ENCODE results near the gene ZFHX3. TPM values are rescaled to one million over a fixed set of nuclear protein-coding genes. Genes with fewer than 3 reads are reported as not detected.

Gene ZFHX3
- total and polyA plus RNA-seq, 4 donors, result 2.6 to 32.7 (median 14.7) TPM

DNA sequence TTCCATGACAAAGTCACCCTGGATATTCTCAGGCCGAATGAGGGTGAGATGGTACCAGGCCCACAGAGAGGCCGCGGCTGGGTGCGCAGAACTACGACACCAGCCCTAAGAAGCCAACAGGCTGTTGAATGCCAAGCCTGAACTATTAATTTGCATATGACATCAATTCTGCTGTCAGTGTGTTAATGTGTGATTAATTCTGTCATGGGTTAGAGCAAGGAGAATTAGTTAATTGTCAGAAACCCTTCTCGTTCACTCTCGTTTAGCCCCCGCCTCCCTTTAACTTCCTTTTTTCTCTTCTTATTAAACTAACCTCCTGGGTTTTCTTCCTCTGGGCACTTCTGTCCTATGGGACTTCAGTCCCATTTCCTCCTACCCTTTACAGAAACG is 123.4 kb downstream of the ZFHX3 start:
- Histone ChIP-seq H3K4me1 (ENCODE audit: control insufficient read depth in 5 of 5, insufficient read depth in 5 of 5, low read length in 5 of 5) (peaks cover 0 to 48% (median 20%) of the 10 kb centered on the region in 5 donors), H3K4me3 (no peak overlapping the region), H3K27ac (ENCODE audit: low read depth in 1 of 2, low read length in 1 of 2) (no peak overlapping the region), H3K27me3 (ENCODE audit: control insufficient read depth in 3 of 3, insufficient read depth in 3 of 3, low read length in 2 of 3) (no peaks in the 10 kb centered on the region), H3K9ac (ENCODE audit: insufficient read depth in 1 of 2, low read length in 2 of 2) (no peak overlapping the region), H3K9me3 (ENCODE audit: control insufficient read depth in 4 of 4, insufficient read depth in 3 of 4, low read length in 3 of 4) (no peaks in the 10 kb centered on the region), H3K36me3 (ENCODE audit: control insufficient read depth in 4 of 4, insufficient read depth in 4 of 4, low read length in 4 of 4) (no peaks in the 10 kb centered on the region)
- 68 to 91% methylated on average over 9 of the region's 9 CpGs for WGBS, 2 donors
- ATAC-seq (ENCODE audit: insufficient read depth, low FRiP score) (no peak), DNase-seq (no peak)
- TF ChIP-seq, protein P1, sequence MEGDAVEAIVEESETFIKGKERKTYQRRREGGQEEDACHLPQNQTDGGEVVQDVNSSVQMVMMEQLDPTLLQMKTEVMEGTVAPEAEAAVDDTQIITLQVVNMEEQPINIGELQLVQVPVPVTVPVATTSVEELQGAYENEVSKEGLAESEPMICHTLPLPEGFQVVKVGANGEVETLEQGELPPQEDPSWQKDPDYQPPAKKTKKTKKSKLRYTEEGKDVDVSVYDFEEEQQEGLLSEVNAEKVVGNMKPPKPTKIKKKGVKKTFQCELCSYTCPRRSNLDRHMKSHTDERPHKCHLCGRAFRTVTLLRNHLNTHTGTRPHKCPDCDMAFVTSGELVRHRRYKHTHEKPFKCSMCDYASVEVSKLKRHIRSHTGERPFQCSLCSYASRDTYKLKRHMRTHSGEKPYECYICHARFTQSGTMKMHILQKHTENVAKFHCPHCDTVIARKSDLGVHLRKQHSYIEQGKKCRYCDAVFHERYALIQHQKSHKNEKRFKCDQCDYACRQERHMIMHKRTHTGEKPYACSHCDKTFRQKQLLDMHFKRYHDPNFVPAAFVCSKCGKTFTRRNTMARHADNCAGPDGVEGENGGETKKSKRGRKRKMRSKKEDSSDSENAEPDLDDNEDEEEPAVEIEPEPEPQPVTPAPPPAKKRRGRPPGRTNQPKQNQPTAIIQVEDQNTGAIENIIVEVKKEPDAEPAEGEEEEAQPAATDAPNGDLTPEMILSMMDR (IDR thresholded peaks at IDR 0.05; ENCODE audit: control extremely low read depth, extremely low read depth), result no peak

DNA sequence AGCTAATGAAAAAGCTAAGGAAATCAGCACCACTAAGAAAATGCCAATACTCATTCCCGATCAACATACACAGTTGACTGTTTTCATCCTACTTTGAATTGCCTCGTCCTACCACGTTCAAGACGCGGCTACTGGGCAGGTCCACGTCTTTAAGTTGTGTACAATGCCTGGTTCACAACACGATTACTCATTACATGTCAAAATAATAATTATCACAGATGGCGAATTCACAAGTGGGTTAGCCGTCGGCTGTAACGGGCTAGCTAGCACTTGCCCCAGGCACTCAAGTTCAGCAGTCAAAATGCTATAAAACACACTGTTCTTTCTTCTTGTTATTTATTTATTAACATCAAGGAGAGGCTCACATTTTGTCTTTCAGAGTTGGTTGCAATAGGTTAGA is 124.2 kb downstream of the ZFHX3 start:
- TF ChIP-seq, protein P1 (IDR thresholded peaks at IDR 0.05; ENCODE audit: control extremely low read depth, extremely low read depth), result no peak
- no peaks in the 10 kb centered on the region for H3K27me3 ChIP-seq (ENCODE audit: control insufficient read depth in 3 of 3, insufficient read depth in 3 of 3, low read length in 2 of 3)
- WGBS, 2 donors, result 91 to 98% methylated on average over 11 of the region's 11 CpGs
- no peaks in the 10 kb centered on the region for H3K9me3 ChIP-seq (ENCODE audit: control insufficient read depth in 4 of 4, insufficient read depth in 3 of 4, low read length in 3 of 4)
- peaks cover 0 to 40% (median 20%) of the 10 kb centered on the region in 5 donors for H3K4me1 ChIP-seq (ENCODE audit: control insufficient read depth in 5 of 5, insufficient read depth in 5 of 5, low read length in 5 of 5)
- no peaks in the 10 kb centered on the region for H3K36me3 ChIP-seq (ENCODE audit: control insufficient read depth in 4 of 4, insufficient read depth in 4 of 4, low read length in 4 of 4)
- no peak overlapping the region for H3K4me3 ChIP-seq
- no peak overlapping the region for H3K27ac ChIP-seq (ENCODE audit: low read depth in 1 of 2, low read length in 1 of 2)
- H3K9ac ChIP-seq (ENCODE audit: insufficient read depth in 1 of 2, low read length in 2 of 2), result no peak overlapping the region
- DNase-seq, result no peak
- ATAC-seq (ENCODE audit: insufficient read depth, low FRiP score), result no peak

DNA sequence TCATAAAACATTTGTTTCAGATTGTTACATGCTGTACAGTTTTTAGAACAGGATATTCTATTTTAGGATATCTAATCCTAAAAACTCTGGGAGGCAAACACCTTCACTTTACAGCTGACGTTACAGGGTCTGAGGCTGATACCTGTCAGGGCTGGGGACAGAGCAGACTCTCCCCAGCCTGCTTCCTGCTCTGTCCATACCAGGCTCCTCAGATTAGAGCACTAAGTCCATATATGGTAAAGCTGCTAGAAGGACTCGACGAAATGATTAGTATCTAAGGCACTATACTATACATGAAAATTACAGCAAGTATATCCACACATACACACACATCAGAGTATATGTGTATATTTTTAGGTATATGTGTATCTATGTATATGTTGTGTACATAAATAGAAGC is 125.2 kb downstream of the ZFHX3 start:
- peaks cover 0 to 35% (median 19%) of the 10 kb centered on the region in 5 donors for H3K4me1 ChIP-seq (ENCODE audit: control insufficient read depth in 5 of 5, insufficient read depth in 5 of 5, low read length in 5 of 5)
- DNase-seq, result no peak
- WGBS, 2 donors, result 73 to 87% methylated on average over 3 of the region's 3 CpGs
- no peak overlapping the region for H3K9ac ChIP-seq (ENCODE audit: insufficient read depth in 1 of 2, low read length in 2 of 2)
- TF ChIP-seq, protein P1 (IDR thresholded peaks at IDR 0.05; ENCODE audit: control extremely low read depth, extremely low read depth), result no peak
- H3K27me3 ChIP-seq (ENCODE audit: control insufficient read depth in 3 of 3, insufficient read depth in 3 of 3, low read length in 2 of 3), result no peaks in the 10 kb centered on the region
- no peak overlapping the region for H3K27ac ChIP-seq (ENCODE audit: low read depth in 1 of 2, low read length in 1 of 2)
- ATAC-seq (ENCODE audit: insufficient read depth, low FRiP score), result no peak
- H3K4me3 ChIP-seq, result no peak overlapping the region
- no peaks in the 10 kb centered on the region for H3K36me3 ChIP-seq (ENCODE audit: control insufficient read depth in 4 of 4, insufficient read depth in 4 of 4, low read length in 4 of 4)
- no peaks in the 10 kb centered on the region for H3K9me3 ChIP-seq (ENCODE audit: control insufficient read depth in 4 of 4, insufficient read depth in 3 of 4, low read length in 3 of 4)

DNA sequence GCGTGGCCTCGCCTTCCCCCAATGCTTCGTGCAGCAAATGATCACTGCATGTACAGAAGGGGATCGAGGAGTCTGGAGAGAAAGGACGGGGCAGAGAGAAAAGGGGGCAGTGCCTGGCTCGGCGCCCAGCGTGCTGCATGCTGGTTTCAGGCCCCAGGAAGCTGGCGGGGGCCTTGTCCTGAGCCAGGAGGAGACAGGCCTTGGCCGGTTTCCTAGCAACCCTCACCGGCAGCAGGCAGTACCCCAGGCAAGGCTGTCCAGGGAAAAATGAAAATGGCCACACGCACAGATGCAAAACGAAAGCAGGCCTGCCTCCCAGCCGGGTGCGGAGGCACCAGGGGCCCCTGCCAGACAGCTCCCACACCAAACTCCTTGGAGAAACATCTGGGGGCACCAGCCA is 126.3 kb downstream of the ZFHX3 start:
- ATAC-seq (ENCODE audit: insufficient read depth, low FRiP score), result no peak
- WGBS, 2 donors, result 60 to 68% methylated on average over 15 of the region's 15 CpGs
- H3K4me1 ChIP-seq (ENCODE audit: control insufficient read depth in 5 of 5, insufficient read depth in 5 of 5, low read length in 5 of 5), result peaks cover 0 to 24% (median 11%) of the 10 kb centered on the region in 5 donors
- no peak overlapping the region for H3K4me3 ChIP-seq
- no peak overlapping the region for H3K27ac ChIP-seq (ENCODE audit: low read depth in 1 of 2, low read length in 1 of 2)
- no peak overlapping the region for H3K9ac ChIP-seq (ENCODE audit: insufficient read depth in 1 of 2, low read length in 2 of 2)
- peaks cover 0 to 2% (median 0%) of the 10 kb centered on the region in 4 donors for H3K36me3 ChIP-seq (ENCODE audit: control insufficient read depth in 4 of 4, insufficient read depth in 4 of 4, low read length in 4 of 4)
- DNase-seq, result peak; percentile 80 to 87 (median 84)
- H3K9me3 ChIP-seq (ENCODE audit: control insufficient read depth in 4 of 4, insufficient read depth in 3 of 4, low read length in 3 of 4), result no peaks in the 10 kb centered on the region
- TF ChIP-seq, protein P1 (IDR thresholded peaks at IDR 0.05; ENCODE audit: control extremely low read depth, extremely low read depth), result no peak
- no peaks in the 10 kb centered on the region for H3K27me3 ChIP-seq (ENCODE audit: control insufficient read depth in 3 of 3, insufficient read depth in 3 of 3, low read length in 2 of 3)
